H54 (cell line): ENCODE results near the gene DOCK7.
"Not testable (repeated sequence)": the region's sequence is repeated elsewhere in the genome, so short reads cannot be mapped to it uniquely, and the experiment has no call there.

Experiments used
- DNase-seq: peaks from one replicate; pipeline ENCODE4 v3.0.0; 2011; ENCODE audit warnings: low spot score, mixed read lengths; ENCODE audit not compliant: insufficient read length
- FAIRE-seq: peaks from 3 replicates; lab custom pipeline; 2011; peaks lifted over from hg19 to GRCh38; lab: Jason Lieb, UNC
- POLR2A ChIP-seq: IDR thresholded peaks from 2 replicates; pipeline ENCODE4 v1.6.1; 2011; ENCODE audit warnings: low read depth, mild to moderate bottlenecking, low read length

DOCK7 gene

GRCh38 chr1:62561306-62561705 lies 126.9 kb downstream of the DOCK7 start:
- DNase-seq (no peak), FAIRE-seq (no peak)
- no peak for TF ChIP-seq POLR2A

GRCh38 chr1:62544570-62544969 lies 143.6 kb downstream of the DOCK7 start:
- DNase-seq (no peak), FAIRE-seq (no peak)
- no peak for TF ChIP-seq POLR2A

GRCh38 chr1:62541048-62541447 lies 147.1 kb downstream of the DOCK7 start:
- no peak for DNase-seq
- no peak for TF ChIP-seq POLR2A
- FAIRE-seq: no peak

- FAIRE-seq: peak; percentile 36
- no peak for TF ChIP-seq POLR2A
- no peak for DNase-seq
Observed at GRCh38 chr1:62539028-62539447, 149.1 kb downstream of the DOCK7 start.

GRCh38 chr1:62536865-62537264 lies 151.3 kb downstream of the DOCK7 start:
- no peak for TF ChIP-seq POLR2A
- DNase-seq: no peak
- no peak for FAIRE-seq

- TF ChIP-seq POLR2A: no peak
- no peak for FAIRE-seq
- DNase-seq: no peak
Observed at GRCh38 chr1:62530516-62531154, 157.6 kb downstream of the DOCK7 start.

GRCh38 chr1:62529227-62529626 lies 159.0 kb downstream of the DOCK7 start:
- no peak for TF ChIP-seq POLR2A
- DNase-seq: no peak
- no peak for FAIRE-seq

- DNase-seq (no peak), FAIRE-seq (no peak)
- TF ChIP-seq POLR2A: no peak
Observed at GRCh38 chr1:62528015-62528414, 160.2 kb downstream of the DOCK7 start.

- not testable (repeated sequence) for DNase-seq, FAIRE-seq
Observed at GRCh38 chr1:62527346-62527745, 160.8 kb downstream of the DOCK7 start.

GRCh38 chr1:62523860-62524259 lies 164.3 kb downstream of the DOCK7 start:
- DNase-seq: no peak
- TF ChIP-seq POLR2A: no peak
- no peak for FAIRE-seq

- no peak for TF ChIP-seq POLR2A
Observed at GRCh38 chr1:62516600-62516999, 171.6 kb downstream of the DOCK7 start.

GRCh38 chr1:62514746-62515423 lies 173.3 kb downstream of the DOCK7 start:
- no peak for TF ChIP-seq POLR2A
- no peak for FAIRE-seq

More at GRCh38 chr1:62516600-62516999, 171.6 kb downstream of the DOCK7 start:
- DNase-seq: no peak
- no peak for FAIRE-seq

GRCh38 chr1:62513013-62513412 lies 175.2 kb downstream of the DOCK7 start:
- no peak for DNase-seq
- no peak for FAIRE-seq
- no peak for TF ChIP-seq POLR2A

More at GRCh38 chr1:62514746-62515423, 173.3 kb downstream of the DOCK7 start:
- DNase-seq: no peak

- FAIRE-seq (no peak), DNase-seq (no peak)
- no peak for TF ChIP-seq POLR2A
Observed at GRCh38 chr1:62509028-62509427, 179.2 kb downstream of the DOCK7 start.
